HG03342 (cell line): ENCODE data around the gene AKAP13.

Experiments
- ATAC-seq: cut with Tn5 transposase; IDR thresholded peaks from one replicate; pipeline ENCODE4 v1.9.1; 2021; ENCODE audit warnings: mild to moderate bottlenecking, moderate library complexity; ENCODE audit not compliant: unreplicated experiment

The AKAP13 gene

DNA sequence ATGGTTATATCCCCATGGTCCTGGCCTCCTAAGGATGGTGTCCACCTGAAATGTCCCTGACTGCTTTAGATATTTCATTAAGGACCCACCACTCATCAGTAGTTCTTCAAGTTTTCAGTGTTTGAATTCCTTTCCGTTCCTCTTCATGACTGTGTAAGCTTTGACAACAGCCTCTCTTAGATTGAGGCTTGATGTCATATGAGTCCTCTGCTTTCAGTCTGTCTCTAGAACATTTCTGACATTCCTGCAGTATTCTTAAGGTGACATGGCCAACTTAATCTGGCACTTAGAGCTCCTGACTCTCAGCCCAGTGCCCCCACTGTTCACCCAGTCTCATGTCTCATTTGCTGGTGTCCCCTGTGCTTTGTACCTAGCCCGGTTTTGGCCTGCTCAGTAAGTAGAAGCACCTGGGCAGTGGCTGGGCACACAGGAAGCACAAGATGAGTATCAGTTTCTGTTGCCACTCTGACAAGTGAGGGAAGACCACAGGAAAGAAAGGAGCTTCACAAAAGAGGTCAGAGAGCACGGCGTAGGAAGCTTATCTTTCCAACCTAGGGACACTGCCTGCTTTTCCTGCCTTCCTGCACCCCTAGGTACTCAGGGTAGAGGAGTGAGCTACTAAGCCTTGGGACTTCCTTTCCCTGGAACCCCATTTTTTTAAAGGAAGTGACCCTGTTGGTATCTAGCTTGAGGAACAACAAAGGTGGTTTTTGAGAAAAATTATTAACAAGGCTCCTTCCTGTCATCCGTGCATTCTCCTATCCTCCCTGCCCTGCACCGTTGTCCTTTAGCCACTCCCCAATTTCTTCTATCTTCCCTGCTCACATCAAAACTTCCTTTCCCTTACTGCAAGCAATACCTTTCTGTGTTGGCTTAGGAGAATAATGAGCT is 311.2 kb downstream of the AKAP13 start:
- ATAC-seq = peak; percentile 37

DNA sequence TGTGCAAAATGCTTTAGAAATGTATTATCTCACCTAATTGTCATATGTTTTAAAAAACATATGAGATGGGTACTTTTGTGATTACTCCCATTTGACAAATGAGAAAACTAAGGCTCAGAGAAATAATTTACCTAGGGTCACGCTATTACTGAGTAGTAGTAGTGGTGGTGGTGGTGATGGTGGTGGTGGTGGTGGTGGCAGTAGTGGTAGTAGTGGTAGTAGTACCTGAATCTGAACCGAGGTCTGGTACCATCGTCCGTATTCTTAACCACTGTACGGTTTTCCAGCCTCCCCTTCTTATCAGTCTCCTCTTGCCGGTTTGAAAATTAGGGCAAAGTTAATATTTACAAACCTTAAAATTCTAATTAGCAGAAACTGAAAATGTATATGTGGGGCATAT is 311.9 kb downstream of the AKAP13 start:
- no peak for ATAC-seq

GRCh38 chr15:85692873-85693272 is 312.5 kb downstream of the AKAP13 start:
- ATAC-seq = peak; percentile 46

DNA sequence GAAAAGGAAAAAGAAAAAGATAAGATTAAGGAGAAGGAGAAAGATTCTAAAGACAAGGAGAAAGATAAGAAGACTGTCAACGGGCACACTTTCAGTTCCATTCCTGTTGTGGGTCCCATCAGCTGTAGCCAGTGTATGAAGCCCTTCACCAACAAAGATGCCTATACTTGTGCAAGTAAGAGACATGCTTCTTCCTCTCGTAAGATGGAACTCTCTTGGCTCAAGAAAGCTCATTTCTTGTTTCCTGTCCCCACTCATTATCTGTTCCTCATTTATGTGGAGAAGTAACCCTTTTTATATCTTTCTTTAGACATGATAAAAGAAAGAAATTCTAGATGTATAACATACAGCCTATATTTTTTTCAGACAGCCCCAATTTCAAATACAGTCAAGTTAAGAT is 312.9 kb downstream of the AKAP13 start:
- no peak for ATAC-seq

DNA sequence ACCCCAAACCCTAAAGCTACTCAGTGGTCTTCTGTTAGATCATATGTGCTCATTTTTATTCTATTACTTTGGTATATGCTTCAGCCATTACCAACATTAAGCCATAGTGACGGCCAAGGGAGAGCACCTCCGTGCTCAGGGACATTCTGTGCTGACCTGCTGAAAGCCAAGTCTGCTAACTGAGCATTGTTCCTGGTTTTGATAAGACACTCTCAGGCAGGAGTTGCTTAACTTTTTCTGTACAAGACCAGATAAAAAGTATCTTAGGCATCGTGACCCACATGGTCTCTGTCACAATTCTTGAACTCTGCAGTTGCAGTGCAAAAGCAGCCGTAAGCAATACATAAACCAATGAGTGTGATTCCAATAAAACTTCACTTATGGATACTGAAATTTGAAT is 313.7 kb downstream of the AKAP13 start:
- no peak for ATAC-seq

GRCh38 chr15:85700767-85701166 is 320.4 kb downstream of the AKAP13 start:
- ATAC-seq = no peak

DNA sequence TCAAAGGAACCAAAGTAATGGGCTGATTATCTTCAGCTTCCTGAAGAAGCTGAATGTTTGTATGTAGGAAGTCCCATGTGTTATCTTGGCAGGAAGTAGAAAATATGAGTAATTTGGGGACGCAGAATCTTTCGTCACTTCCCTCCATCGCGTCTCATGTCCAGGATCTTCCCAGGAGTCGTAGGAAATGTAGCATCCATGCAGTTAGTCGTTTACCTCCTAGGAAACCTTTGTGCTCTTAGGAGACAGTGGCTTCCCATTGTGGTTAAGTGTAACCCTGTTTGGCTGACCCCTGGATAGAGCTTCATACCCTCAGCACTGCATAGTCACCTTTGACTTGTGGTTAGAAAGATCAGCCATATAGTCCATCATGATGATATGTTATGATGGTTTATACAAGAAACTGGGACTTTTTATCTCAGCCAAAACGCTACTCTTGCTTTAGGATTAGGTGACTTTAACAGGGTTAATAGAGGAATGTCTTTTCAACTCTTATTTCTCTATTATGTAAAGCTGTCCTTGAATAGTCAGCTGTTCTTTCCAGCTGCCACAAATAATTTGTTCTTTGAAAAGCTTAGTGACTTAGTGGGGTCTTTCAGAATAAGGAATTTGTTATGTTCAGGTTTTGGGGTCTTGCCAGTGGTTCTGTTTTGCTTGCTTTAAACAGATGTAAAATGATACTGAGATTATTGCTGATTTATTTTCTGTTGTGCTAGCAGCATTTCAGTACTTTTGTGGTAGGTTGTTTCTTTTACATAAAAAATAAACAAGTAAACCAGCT is 322.1 kb downstream of the AKAP13 start:
- no peak for ATAC-seq

DNA sequence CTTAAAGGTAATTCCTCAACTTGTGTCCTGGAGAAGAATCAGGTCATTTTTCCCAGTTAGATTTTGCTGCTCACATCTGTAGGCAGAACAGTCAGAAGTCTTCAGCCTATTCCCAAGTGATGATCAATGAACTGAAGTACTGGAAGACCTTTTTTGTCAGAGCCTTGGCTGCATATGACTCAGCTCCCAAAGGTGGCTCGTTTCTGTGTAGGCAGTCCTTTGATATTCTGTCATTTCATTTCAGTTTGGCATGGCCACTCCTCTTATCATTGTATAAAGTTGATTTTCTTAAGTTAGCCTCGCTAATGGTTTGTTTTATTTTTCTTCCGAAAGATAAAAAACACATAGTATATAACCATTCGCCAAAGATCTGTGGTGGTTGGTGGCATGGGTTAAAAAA is 323.7 kb downstream of the AKAP13 start:
- ATAC-seq = no peak

DNA sequence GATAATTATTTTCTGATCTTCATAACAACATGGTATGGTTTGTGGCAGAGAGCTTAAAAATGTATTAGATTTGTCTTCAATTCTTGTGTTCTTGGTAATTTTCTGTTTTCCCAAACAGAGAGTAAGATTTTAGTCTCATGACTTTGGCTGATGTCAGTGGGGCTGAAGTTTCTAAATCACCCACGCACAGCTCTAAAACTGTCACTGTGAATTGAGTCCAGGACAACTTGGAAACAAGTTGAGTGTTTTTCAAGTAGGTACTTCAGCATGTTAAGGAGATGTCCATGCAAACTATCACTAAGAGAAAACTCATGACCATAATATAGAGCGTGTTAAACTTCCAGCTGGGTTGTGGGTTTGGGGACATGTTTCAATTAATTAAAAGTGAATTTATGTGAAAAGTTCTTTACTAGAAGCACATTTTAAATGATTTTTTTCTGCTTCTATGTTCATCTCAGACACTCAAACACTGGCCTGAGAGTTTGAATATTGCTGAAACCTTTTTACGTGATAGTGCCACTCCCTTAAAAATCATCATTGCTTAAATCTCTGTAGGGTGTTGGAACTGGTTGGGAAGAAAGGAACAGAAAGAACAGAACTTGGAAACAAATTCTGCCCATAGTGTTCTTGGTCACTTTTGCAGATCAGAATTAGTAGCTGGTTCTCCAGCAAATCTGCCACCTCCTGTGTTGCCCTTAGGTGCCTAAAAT is 324.5 kb downstream of the AKAP13 start:
- no peak for ATAC-seq

GRCh38 chr15:85706779-85707518 is 326.5 kb downstream of the AKAP13 start:
- peak; percentile 24 for ATAC-seq

- ATAC-seq = peak; percentile 14
Observed at GRCh38 chr15:85707519-85708338, 327.3 kb downstream of the AKAP13 start.

DNA sequence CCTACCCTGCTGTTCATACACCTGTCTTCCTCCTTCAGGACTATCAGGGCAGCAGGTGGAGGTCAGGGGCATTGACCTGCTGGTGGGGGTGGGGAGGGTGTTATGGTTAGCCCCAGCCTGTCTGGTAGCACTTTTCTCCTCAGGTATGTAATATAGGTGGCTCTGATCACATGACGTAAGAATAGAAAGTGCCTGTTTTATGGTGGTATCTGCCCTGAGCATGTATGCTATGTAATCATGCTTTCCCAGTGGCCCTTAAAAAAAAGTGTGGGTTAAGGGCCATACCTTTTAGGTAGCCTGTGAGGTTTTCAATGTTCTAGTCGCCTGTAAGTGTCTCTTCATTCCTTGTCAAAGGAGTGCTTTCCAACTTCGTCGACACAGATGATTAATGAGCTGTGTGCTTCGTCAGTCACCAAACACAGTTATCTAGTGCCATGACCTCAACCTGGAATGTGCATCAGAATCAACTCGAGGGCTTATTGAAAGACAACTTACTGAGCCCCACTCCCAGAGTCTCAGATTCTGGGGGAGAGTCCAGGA is 328.1 kb downstream of the AKAP13 start:
- no peak for ATAC-seq

DNA sequence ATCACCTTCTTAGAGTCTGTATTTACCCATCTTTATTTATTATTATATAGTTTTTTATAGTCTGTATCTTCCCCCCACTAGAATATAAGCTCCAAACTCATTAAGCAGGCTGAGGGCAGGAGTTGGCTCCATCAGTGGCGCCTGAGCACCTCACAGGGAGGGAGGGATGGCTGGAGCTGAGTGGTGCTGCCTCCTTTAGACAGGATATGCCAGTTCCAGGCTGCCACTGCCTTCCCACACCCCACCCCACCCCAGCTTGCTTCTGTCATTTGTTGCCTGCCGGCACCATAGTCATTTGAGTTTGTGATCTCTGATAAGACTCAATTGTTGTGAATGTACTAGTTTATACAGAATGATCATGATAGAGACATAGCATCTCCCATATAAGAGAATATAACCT is 328.8 kb downstream of the AKAP13 start:
- no peak for ATAC-seq

DNA sequence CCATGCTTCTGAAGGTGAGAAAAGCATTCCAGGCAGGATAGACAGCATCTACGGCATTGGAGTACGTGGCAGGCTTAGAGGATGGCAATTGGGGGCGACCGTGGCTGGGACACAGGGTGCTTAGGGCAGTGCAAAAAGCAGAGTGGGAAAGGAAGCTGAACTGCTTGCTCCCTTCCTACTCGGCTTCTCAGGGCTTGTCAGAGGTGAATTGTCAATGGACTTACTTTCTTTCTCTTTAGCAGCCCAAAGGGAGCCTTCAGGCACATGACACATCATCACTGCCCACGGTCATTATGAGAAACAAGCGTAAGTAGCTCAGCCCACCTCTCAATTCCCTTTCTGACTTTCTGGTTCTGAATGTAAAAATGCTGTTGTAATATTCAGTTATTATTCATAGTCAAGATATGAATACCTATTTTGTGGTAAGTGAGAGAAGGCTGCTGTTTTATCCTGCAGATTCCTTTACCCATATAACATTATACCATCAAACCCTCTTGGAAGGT is 330.0 kb downstream of the AKAP13 start:
- peak; percentile 54 for ATAC-seq

DNA sequence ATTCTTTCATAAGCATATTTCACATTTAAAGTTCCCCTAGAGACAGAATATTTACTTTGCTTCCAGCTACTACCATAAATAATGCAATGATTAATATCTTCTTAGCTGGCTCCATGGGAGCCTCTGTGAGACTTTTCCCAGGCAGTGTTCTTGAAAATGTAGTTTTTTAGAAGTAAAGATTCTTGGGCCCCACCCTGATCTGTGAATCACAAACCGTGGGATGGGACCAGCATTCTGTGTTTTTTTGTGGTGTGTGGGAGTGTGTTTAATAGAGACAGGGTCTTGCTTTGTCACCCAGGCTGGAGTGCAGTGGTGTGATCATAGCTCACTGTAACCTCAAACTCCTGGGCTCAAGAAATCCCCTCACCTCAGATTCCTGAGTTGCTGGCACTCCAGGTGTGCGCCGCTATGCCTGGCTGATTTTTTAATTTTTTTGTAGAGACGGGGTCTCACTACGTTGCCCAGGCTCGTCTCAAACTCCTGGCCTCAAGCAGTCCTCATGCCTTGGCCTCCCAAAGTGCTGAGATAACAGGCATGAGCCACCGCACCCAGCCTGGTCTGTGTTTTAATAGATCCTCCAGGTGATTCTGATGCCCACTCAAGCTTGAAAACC is 331.3 kb downstream of the AKAP13 start:
- ATAC-seq = no peak

GRCh38 chr15:85716261-85716660 is 335.9 kb downstream of the AKAP13 start:
- ATAC-seq = no peak

DNA sequence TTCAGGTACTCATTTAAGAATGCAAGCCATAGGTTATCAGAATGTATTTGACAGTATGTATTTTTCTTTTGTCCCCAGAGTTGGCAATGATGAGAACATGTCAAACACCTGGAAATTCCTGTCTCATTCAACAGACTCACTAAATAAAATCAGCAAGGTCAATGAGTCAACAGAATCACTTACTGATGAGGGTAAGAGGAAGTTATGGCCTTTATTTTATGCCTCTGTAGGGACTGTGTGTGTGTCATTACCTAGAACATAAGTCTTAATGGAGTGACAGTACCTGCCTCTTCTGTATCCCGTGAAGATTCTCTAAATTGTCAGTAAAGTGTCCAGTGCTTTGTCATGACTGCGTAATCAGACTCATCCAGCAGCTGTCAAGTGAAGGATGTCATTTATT is 336.8 kb downstream of the AKAP13 start:
- ATAC-seq = no peak

DNA sequence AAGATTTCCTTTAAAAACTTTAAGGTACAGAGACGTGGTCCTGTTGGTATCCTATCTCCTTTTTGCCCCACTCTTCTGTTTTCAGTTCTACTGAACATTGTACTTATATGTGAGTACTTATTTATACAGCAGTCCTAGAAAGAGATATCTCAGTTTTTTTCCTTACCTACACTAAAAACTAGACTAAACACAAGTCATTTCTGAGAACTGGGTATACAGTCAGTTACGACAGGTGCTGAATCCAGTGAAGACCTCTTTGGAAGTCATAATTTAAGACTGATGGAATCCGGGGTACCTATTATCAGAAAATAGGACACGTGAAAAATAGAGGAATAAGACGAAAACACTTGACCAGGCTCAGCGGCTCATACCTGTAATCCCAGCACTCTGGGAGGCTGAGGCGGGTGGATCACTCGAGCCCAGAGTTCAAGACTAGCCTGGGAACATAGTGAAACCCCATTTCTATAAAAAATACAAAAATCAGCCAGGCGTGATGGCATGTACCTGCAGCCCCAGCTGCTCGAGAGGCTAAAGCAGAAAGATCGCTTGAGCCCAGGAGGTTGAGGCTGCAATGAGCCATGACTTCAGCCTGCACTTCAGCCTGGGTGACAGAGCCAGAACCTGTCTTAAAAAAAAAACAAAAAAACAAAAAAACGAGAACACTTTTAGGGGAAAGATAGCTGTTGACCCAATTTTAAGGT is 338.0 kb downstream of the AKAP13 start:
- peak; percentile 67 for ATAC-seq
